NOMO-1 treated with dmso at 0.1 percent for 144 hours (cell line): Measurements from ENCODE around the gene THUMPD2.
"Not testable (repeated sequence)": the region's sequence is repeated elsewhere in the genome, so short reads cannot be mapped to it uniquely, and the experiment has no call there.

ENCODE experiments used
- DNase-seq: peaks from one replicate; lab custom pipeline; 2025; ENCODE audit not compliant: unreplicated experiment; lab: John Stamatoyannopoulos, UW

Gene THUMPD2

DNA sequence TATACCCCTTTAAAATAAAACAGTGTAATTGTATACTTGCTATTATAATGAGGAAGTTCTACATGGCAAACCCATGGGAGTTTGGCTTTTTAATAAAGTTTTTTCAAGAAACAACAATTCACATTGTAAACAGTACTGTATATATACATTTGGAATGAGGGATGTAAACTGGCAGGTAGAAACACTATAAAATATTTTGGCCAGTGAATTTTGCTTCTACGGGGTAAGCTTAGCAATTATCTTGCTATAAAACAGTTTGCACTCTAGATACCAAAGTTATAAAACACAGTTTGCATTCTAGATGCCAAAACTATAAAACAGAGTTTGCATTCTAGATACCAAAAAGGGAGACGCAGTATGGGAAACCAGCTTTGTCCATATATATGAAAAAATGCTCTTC is 16.6 kb downstream of the THUMPD2 start:
- no peak for DNase-seq

DNA sequence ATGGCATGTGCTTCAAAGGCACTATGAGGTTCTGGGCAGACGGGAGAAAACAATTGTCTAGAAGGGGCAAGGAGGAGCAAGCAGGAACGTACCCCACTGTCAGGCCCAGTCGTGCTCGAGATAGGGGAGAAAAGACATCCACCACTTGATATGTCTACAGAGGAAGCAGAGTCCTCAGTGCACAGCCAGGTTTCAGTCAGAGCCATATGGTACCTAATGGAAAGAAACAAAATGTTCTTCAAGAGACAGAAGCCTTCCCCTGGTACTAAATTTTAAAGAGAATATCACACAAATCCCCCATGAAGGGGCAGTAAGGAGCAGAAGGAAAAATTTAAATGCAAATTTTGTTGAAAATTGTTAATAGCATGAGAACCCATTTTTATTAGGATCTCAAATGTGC is 21.9 kb downstream of the THUMPD2 start:
- DNase-seq, result no peak

DNA sequence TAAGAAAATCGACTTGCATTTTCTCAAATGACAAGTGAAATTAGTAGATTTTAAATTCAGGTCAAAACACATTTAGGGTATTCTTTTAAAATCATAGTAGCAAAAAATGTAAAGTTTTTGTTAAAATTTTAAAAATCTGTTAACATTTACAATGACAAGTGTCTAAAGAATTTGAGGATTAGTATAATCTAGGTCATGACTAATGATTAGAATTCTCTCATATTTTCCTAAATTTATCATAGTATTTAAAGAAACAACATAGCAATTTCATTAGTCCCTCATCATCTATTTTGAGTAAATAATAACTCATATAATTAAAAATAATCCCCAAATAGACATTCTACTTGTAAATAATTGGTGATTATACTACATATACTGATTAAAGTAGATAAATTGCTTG is 23.6 kb downstream of the THUMPD2 start:
- DNase-seq, result no peak

DNA sequence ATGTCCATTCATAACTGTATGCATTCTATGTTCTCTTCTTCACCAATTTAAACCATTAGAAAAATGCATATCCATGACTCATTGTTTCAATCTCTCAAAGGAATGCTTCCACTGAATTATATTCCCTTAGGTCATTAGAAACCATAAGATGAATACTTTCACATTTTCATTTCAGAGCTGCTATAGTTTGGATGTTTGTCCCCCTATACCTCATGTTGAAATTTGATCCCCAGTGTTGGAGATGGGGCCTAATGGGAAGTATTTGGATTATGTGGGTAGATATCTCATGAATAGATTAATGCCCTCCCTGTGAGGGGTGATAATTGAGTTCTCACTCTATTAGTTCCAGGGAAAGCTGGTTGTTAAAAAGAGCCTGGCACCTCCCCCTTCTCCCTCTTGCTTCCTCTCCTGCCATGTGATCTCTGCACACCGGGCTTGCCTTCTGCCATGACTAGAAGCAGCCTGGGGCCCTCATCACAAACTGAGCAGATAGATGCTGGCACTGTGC is 35.7 kb downstream of the THUMPD2 start:
- DNase-seq, result no peak

DNA sequence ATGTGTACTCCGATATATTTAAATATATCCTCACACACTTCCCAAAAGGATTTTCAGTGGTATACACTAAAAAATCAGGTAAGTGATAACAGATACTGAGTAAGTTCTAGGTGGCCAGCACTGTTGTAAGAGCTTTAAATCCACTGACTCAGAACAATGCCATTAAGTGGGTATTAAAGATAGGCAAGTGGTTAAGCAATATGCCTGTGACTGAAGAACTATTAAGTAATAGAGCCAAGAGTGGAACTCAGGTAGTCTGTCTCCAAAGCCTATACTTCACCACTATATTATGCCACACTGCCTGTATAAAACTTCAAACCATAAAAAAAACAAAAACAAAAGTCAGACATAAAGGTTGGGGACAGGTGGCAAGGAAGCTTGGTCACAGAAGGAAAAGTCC is 37.2 kb downstream of the THUMPD2 start:
- no peak for DNase-seq

DNA sequence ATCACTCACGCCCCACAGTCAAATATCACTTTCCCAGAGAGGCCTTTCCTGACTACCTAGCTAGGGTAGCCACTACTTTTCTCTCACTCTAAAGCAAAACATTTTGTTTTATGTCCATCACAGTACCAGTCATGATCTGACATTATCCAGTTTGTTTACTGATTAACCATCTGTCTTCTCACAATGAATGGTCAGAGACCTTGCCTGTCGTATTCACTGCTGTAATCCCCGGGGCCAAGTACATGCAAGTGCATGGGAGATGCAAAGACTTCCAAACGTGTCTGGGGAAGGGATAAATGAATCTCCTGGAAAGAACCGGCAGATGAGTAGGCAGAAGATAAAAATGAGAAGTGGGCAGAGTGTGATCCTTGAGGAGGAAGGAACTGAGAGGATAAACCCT is 39.7 kb downstream of the THUMPD2 start:
- DNase-seq, result no peak

DNA sequence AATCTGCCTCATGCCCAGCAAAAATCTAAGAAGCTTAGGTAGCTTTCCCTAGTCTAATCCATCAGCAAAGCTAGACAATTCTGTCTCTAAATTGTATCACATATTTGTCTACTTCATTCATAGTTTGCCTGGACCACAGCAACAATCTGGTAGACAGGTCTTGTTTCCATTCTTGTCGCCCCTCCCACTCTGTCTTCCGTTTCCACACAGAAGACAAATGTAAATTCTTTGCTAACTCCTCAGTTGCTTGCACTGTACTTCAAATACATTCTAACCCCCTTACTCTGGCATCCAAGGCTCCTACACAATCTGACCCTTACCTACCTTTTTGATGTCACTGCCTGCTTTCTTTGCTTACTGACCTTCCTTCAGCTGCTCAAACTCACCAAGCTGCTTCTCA is 40.1 kb downstream of the THUMPD2 start:
- DNase-seq, result no peak

DNA sequence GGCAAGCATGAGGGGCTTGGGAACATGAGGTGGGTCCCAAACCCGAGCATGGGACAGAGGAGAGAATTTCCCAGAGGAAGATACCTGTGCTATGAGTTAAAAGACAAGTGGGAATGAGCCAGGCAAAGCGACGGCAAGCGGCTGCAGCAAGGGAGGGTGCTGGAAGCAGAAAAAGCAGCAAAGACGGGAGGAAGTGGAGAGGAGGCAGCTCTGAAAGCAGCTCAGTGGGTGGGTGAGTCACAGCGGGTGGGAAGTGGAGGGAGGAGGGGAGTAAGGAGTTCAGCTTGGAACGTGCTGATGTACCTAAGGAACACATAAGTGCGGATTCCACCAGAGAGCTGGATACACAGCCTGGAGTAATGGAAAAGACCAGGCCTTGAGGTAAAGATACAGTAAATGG is 41.4 kb downstream of the THUMPD2 start:
- DNase-seq, result no peak

DNA sequence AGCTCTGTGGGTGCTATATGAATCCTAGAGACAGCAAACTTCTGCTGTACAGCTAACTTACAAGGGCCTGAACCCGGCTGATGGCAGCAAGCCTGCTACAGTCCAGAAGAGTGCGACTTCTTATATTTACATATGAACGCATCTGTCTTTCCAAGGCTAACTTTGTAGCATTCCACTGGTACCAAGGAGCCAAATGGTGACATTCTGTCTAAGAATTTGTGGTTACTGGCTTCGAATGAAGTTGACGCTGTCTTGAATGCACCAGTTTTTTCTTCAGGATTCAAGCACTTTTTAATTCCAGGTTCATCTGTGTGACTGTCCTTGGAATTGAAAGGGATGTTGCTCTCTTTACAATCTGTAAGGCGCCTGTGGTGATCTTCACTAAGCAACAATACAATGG is 42.4 kb downstream of the THUMPD2 start:
- DNase-seq, result no peak

DNA sequence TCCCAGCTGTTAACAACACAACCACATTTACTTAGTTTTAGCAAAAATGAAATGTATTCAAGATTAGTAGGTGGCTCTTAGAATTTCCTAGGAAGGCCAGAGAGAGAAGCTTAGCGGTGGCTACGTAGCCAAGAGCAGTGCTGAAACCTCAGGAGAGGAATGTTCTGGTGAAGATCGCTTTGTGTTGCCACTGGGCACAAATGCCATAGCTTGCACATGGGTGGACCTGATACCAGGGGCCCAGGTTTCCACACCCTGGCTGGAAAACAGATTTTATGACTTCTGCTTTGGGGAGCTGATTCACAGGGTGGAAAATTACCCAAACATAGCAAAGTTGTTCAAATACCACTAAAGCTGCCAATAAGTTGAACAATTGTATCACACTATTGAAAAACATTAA is 43.4 kb downstream of the THUMPD2 start:
- no peak for DNase-seq

DNA sequence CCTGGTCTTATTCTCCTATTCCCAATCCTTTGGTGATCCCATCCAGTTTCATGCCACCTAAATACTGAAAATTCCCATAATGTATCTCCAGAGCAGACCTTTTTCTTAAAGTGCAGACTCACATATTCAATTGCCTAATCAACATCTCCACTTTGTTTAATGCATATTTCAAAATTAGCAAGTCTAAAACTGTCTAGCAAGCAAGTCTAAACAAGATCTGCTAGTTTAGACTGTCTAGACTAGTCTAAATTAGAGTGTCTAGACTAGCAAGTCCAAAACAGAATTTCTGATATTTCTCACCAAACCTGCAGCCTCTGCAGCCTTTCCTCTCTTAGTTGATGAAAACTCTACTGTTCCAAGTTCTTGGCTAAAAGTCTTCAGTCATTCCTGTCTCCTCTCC is 44.6 kb downstream of the THUMPD2 start:
- no peak for DNase-seq

DNA sequence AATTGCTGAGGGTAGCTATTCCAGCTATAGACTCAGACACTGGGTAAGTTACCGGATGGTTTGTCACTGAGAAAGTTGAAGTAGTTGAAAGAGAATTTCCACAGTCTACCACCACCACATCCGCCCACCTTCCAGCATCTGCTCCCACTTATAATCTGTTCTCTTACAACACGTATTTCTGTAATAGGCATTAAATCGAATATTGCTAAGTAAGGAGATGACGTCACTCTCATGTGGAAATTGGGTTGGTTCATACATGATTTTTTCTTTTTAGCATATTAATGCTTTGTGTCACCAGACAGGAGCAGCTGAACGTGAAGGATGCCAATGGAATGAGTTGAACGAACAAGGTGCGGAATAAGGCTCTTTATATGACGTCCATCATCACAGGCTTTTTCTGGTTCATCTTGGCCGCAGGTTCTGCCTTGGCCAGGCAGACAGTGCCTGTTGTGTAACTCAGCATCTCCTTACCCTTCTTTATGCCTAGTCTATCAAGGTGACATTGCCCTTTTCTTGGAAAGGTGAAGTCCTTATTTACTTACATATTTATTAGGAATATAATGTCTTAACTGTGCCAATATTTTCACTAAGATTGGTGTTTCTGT is 45.9 kb downstream of the THUMPD2 start:
- no peak for DNase-seq

DNA sequence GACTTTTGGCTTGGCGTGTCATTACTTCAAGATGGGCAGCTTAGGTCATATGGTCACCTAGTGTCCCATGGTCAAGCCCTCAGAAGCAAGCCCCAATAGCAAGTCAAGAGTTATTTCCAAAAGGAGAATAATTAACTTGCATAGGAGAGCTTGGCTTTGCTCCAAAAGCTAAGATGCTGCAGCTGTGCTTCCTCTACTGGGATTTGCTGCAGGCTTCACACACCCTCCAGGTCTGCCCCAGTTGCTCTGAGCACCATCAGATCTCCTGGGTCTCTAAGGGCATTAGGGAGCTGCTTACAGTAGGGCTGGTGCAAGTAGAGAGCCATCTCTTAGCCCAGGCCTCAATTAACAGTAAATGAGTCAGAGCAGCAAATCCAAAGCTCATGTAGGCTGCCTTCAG is 46.6 kb downstream of the THUMPD2 start:
- DNase-seq, result no peak

DNA sequence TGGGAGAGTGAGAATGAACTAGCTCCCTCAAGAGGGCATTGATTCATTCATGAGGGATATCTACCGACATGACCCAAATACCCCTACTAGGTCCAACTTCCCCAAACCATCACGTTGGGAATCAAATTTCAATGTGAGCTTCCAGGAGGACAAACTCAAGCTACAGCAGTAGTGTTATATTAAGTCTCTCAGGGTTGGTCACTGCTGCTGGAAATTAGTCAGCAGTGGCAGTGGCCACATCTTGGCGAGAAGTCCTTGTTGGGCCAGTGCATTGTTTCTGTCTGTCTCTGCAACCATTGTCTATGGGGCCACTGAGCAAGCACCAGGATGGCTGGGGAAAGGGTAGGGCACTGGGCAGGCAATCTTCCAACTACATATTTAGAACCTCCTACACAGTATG is 47.5 kb downstream of the THUMPD2 start:
- no peak for DNase-seq

DNA sequence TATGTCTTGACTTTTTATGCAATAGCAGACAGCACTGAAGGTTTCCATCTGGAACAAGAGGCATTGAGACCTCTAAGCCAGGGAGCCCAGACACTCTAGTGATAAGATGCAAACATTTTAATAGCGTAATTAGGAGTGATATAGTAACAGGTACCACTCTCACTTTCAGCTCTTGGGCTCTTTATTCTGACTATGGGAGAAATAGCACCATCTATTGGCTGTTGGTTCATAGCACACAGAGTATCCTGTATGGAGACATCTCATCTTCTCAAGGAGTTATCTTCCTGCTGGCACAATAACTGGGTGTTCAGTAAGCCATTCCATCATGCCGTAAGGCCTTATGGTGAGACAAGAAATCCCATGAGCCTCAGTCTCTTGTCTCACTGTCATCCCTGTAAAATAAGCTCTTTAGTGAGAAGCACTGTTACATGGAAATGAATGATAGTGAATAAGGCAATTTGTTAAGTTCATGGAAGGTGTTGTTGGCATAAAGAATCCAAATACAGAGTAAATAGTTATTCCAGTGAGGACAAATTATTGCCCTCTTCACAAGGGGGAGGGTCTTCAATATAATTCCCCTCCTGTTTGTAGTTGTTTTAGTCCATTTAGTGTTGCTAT is 48.3 kb downstream of the THUMPD2 start:
- DNase-seq, result no peak

DNA sequence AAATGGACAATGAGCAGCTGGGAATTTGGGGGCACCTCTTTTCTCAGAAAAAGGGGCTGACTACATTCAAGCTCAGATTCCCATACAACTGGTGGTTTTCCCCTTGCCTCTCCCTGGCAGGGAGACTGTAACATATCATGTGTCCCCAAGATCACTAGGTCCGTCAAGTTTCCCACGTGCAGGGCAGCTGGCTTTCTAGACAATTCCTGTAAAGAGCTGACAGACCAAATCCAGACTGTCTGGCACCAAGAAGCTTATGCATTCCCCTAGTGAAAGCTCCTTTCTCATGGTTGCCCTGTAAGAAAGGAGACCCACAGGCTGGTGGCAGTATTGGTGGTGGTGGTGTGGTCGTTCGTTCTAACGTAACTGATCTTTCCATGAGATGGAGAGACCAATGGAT is 48.8 kb downstream of the THUMPD2 start:
- no peak for DNase-seq

DNA sequence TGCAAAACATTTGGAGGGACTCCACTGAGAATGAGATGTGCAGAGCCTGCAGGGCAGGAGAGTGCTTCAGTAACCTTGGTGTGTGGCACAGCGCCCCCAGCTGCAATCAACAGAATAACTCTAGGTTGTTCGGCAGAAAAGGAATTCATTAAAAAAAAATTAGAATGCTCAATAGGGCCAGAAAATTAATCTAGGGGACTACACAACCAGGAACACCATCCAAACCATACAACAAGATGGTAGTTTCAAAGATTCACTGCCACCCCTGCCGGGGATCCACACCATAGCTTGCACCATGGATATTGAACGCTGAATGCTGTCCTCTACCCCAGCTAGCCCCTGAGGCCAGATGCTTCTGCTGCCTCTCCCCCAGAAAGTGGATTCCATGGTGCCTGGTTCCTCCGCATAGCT is 50.1 kb downstream of the THUMPD2 start:
- no peak for DNase-seq

DNA sequence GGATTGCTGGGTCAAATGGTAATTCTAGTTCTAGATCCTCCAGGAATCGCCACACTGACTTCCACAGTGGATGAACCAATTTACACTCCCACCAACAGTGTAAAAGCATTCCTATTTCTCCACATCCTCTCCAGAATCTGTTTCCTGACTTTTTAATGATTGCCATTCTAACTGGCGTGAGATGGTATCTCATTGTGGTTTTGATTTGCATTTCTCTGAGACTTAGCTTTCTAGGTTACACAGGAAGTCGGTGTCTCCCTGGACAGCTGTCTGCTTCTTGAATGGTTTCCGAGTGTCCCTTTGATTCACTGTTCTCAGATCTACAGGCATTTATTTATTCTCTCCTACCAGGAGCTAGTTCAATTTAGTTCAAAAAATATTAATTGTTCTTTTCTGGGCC is 51.0 kb downstream of the THUMPD2 start:
- DNase-seq, result not testable (repeated sequence)

DNA sequence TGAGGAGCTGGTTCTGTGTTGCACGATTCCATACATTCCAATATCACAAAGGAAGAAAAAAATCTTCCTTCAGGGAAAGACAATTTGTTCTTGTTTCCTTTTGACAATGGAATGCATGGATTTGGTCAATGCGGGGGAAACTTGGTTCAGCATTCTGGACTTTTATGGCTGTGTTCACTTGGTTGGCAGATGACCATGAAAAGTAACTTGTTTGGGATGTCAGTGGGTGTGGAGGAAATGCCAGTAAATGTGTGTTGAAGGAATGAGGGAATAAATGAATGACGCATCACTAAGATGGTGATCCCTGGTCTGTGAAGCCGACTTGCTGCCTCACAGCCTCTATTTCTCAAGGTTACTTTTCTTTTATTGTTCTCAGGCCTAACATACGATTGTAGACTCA is 53.7 kb downstream of the THUMPD2 start:
- DNase-seq, result no peak

DNA sequence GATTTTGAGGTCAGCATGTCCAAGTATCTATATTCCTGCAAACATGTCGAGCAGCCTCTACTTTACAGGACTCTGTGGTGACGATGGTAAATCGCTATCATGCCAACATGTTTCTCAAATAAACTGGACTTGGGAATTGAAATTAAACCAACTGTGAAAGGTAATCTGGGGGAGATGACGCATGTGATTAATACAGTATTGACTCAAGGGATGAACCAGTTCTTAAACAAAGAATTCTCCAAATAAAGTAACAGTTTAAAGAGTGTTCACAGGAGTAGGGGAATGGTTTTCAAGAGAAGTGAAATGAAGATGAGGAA is 54.3 kb downstream of the THUMPD2 start:
- no peak for DNase-seq

DNA sequence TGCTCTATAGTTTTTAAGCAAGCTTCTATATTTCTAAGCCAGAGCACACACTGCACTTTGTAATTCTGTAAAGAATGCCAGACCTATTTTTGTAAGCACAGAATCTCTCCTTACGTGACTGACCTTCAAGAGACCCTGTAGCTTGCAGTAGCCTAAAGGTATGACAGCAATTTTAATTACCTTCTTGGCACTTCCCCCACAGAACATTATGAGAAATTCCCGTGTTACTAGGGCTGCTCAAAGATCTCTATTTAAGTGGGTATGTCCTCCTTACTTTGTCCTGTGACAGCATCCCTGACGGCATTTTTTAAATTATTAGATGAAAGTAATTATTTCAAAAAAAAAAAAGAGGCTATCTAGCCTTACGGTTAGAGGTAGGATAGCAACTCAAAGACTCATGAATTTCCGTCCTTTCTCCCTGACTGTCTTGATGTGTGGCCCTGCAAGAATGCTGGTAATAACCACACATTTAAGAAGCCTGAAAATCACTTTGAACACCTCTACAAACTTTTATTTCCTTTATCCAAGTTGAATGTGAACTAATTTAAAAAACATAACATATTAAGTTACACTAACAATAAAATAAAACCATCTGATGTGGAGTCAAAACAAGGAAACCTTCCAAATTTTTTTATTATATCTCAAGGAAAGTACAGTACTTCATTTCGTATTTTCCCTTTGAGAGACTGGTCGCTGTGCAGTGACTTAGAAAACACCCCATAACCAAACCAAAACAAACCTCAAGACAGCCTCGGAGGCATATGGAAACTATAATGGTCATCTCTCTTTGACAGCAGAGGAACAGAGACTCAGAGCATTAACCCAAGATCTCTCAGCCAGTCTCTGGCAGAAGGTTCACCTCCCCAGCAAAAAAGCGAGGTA is 54.9 kb downstream of the THUMPD2 start:
- no peak for DNase-seq

DNA sequence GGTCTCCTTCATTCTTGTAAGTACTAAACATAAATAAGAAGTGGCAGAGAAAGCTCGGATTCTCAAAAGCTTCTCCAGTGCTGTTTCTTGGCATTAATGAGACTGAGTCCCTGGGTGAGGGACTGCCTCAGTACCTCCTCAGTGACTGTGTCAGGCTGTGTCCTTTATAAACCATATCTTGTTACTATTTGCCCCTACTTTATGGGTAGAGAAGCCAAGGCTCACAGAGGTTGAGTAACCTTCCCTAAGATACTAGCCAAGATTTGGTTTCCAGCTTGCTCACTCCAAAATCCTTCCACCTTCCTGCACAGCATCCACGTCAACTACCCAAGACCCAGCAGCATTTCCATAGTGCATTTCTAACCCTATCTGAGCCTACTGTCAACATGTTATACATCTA is 55.6 kb downstream of the THUMPD2 start:
- no peak for DNase-seq
